Lower leg skin (tissue), 4 donors: ENCODE measurements around the gene KCTD5. TPM values are rescaled to one million over a fixed set of nuclear protein-coding genes. Genes with fewer than 3 reads are reported as not detected.
"Not testable (repeated sequence)": the region's sequence is repeated elsewhere in the genome, so short reads cannot be mapped to it uniquely, and the experiment has no call there.

Experiments used
- DNase-seq, 2 donors: peaks; one replicate each; pipeline ENCODE4 v3.0.0-alpha.2; 2019; ENCODE audit warnings: low spot score in 2 of 2
- H3K4me3 ChIP-seq: fragments of 200-600 bp; sonication (generic); 2 replicates; pipeline ENCODE4 v1.5.1; 2017; ENCODE audit warnings: mild to moderate bottlenecking, low read depth; ENCODE audit not compliant: poor library complexity, severe bottlenecking
- POLR2A ChIP-seq, 2 donors: fragments of 450-650 bp; IDR thresholded peaks; one replicate each; pipeline ENCODE4 v1.6.1; 2016 to 2017; ENCODE audit warnings: antibody characterized with exemption in 2 of 2, mild to moderate bottlenecking in 1 of 2, moderate library complexity in 1 of 2
- WGBS, 2 donors: methylation state at CpG; one replicate each; pipeline ENCODE4 v1.1.5; 2018; 5-methylcytosine and 5-hydroxymethylcytosine counted together
- intact Hi-C: fragments of 100-400 bp; cut with DNase I; formaldehyde crosslinking; loops from one replicate; pipeline ENCODE4 v1.15.0; 2023; ENCODE audit warnings: low total_unique reads
- total RNA-seq, 4 donors: library from RNA; depleted of rRNA; stranded (reverse); fragments of >200 nt; gene quantifications; one replicate each; pipeline ENCODE4 v1.1.0, GENCODE V29; 2016
- TF ChIP-seq, protein P1 (sequence below), 3 donors: fragments of 450-650 bp; IDR thresholded peaks; one replicate each; pipeline ENCODE4 v1.5.1; 2016; ENCODE audit warnings: antibody characterized with exemption in 3 of 3, mild to moderate bottlenecking in 3 of 3, moderate library complexity in 2 of 3

Gene KCTD5
- total RNA-seq, 4 donors from 2014 or later: 34.9 to 61.9 (median 51.1) TPM

DNA sequence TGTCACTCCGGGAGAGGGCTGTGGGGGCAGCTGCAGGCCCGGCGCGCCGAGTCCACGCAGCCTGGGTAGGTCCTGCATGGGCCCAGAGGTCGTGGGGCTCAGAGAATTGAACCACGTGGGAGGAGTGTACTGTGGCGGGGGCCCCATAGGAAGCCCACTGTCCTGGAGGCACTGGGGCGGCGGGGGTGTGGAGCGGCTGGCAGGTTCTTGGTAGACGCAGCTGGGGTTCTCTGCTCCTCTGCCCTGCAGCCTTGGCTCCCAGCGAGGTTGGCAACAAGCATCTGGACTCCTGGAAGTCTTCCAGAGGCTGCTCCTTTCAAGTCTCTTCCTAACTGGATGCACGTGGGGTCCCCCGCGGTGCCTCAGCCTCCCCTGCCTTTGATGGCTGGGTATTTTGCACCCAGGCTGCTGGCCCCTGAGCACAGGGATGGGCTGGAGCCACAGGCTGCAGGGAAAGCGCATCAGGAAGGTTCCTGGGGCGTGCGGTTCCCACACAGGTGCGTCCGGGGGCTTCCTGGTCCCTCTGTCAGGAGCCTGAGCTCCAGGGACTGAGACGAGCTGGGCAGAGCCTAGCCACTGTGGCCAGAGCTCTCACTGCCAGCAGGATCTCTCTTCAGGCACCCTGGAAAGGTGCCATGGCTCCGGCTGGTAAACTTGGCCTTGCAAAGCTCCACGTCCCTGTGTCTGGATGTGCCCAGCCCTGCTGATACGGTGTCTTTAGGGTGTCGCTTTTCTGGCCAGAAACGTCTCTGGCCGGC is 9.3 kb downstream of the KCTD5 start:
- intact Hi-C loops: no loop called here
- H3K4me3 ChIP-seq: no peak overlapping the region
- WGBS, 2 donors: 75 to 86% methylated on average over 22 to 29 of the region's 29 CpGs
- no peak for DNase-seq
- TF ChIP-seq, protein P1, sequence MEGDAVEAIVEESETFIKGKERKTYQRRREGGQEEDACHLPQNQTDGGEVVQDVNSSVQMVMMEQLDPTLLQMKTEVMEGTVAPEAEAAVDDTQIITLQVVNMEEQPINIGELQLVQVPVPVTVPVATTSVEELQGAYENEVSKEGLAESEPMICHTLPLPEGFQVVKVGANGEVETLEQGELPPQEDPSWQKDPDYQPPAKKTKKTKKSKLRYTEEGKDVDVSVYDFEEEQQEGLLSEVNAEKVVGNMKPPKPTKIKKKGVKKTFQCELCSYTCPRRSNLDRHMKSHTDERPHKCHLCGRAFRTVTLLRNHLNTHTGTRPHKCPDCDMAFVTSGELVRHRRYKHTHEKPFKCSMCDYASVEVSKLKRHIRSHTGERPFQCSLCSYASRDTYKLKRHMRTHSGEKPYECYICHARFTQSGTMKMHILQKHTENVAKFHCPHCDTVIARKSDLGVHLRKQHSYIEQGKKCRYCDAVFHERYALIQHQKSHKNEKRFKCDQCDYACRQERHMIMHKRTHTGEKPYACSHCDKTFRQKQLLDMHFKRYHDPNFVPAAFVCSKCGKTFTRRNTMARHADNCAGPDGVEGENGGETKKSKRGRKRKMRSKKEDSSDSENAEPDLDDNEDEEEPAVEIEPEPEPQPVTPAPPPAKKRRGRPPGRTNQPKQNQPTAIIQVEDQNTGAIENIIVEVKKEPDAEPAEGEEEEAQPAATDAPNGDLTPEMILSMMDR (IDR thresholded peaks at IDR 0.05): no peak
- no peak for TF ChIP-seq POLR2A (IDR thresholded peaks at IDR 0.05)

DNA sequence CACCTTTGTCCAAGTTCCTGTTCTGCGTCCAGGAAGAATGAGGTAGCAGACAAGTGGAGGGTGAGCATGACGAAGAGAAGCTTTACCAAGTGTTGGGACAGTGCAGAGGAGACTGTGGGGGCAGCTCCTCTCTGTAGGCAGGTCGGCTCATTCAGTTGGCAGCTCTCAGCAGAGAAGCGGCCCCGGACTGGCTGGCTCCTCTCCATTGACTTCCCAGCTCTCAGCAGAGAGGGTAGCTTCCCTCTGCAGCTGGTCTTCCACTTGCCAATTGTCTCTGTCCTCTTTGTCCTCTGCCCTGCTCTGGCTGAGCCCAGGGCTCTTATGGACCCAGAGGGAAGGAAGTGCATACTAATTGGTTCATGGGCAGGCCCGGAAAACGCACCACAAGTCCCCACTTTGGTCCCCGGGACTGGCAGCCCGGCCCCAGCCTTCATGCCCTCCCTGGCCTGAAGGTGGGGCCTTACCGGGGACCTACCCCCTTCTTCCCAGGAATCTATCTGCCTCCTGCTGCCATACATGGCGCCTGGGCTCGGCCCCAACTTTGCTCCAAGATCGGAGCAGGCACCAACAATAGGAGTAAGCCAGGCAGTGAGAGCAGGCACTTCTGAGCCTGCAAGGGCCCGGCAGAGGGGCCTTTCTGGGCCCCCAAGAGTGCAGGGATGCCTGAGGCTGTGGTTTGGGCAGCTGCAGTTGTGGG is 10.1 kb downstream of the KCTD5 start:
- H3K4me3 ChIP-seq: no peak overlapping the region
- intact Hi-C loops: no loop called here
- 72 to 75% methylated on average over 14 of the region's 14 CpGs for WGBS, 2 donors
- no peak for TF ChIP-seq POLR2A (IDR thresholded peaks at IDR 0.05)
- TF ChIP-seq, protein P1 (IDR thresholded peaks at IDR 0.05): no peak
- DNase-seq: no peak

DNA sequence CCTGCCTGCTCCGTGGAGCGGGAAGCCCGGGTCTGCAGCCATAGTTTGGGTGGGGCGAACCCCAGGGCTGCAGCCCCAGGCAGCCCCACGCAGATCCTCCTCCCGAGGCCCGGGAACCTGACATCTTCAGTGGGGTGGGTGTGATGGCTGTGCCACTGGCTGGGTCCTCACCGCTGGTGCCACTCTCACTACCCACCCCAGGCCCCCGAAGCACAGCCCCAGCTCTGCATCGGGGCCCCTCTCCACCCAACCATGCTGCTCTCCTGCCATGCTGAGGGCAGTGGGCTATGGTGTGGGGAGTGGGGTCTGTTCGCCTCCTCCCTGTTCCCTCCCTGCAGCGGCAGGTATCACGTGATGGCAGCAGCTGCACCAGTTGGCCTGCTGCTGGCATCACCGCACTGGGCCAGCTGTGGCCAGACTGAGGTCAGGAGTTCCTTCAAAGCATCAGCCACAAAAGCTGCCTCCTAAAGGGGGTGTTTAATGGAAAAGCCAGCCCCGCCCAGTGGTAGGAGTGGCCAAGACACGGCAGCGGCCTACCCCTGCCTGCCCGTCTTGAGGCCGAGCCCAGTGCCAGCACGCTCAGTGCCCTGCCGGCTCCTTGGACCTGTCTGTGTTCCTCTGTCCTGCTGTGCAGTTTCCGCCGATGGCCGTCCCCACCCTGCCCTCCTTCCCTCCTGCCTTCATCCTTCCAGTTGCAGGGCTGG is 10.8 kb downstream of the KCTD5 start:
- intact Hi-C loops: no loop called here
- 76 to 79% methylated on average over 16 to 24 of the region's 24 CpGs for WGBS, 2 donors
- DNase-seq: no peak
- TF ChIP-seq, protein P1 (IDR thresholded peaks at IDR 0.05): no peak
- no peak for TF ChIP-seq POLR2A (IDR thresholded peaks at IDR 0.05)
- H3K4me3 ChIP-seq: no peak overlapping the region

DNA sequence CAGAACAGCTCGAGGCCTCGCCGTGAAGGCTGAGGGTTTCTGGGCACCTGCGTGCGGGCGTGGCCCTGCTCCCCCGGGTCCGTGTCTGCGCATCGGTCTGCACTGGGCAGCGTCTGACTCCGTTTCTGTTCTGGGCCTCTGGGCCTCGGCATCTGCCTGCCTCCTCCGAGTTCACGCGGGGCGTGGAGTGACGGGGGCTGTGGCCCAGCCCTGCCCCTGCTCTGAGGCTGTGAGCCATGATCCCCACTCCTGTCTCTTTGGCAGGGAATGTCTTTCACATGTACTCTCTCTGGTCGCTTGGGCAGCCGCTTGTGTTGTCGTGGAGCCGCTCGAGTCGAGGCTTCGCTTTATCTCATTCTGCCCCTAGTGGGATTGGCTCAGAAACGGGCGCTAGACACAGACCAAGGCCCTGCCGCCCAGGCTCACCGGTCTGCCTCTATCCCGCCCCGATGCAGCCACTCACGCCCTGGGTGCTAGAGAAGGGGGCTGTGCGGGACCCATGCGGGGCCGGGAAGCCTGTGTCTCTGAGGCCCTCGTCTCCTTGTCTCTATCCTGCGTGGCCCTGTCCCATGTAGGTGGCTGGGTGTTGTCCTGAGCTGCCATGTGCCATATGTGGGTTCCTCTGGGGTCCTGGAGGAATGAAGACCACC is 14.4 kb downstream of the KCTD5 start:
- H3K4me3 ChIP-seq, DNase-seq, intact Hi-C loops: not testable (repeated sequence)
- 91 to 95% methylated on average over 26 to 32 of the region's 37 CpGs for WGBS, 2 donors

DNA sequence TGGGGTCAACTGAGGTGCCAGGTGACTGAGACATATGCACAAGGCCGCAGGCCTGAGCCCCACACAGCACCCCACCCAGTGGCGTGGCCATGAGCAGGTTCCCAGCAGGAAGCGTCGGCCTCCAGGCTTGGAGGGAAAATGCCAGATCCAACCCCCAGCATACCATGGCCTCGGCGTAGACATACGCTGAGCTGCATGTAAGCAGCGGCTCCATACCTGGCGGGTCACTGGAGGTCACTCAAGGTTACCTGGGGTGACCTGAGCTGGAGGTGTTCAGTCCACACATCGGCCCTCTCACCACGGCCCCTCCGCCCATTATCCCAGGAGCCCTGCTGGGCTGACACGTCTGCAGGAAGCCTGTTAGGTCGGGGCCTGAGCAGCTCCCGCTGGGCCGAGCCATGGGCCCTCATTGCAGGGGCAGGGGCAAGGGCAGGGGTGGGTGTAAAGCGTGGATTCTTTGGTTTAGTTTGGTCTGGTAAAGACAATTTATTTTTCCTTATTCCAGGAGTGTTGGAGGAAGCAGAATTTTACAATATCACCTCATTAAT is 15.2 kb downstream of the KCTD5 start:
- TF ChIP-seq, protein P1 (IDR thresholded peaks at IDR 0.05): no peak
- no peak for TF ChIP-seq POLR2A (IDR thresholded peaks at IDR 0.05)
- 91 to 92% methylated on average over 16 to 17 of the region's 17 CpGs for WGBS, 2 donors
- no peak overlapping the region for H3K4me3 ChIP-seq
- intact Hi-C loops: no loop called here
- no peak for DNase-seq
